HepG2 (cell line): ENCODE measurements around the gene TEKT5. TPM values are rescaled to one million over a fixed set of nuclear protein-coding genes. Genes with fewer than 3 reads are reported as not detected.

Source experiments
- IKZF1 ChIP-seq: fragments of 450-650 bp; IDR thresholded peaks from 2 replicates; pipeline ENCODE4 v1.7.1; 2016
- LBX2 ChIP-seq: sonication (generic); formaldehyde crosslinking; IDR thresholded peaks from 2 replicates; pipeline ENCODE4 v1.5.0; 2020; ENCODE audit warnings: missing genetic modification reagents, mild to moderate bottlenecking, borderline replicate concordance
- LCORL ChIP-seq, 2 experiments: fragments of 450-650 bp in 1 of 2; sonication (generic) in 1 of 2; formaldehyde crosslinking in 1 of 2; IDR thresholded peaks; 2 replicates each; pipeline versions ENCODE4 v1.5.0 to v1.6.1; 2017 to 2020; ENCODE audit warnings: antibody characterized with exemption in 1 of 2, missing genetic modification reagents in 1 of 2
- PLRG1 ChIP-seq: fragments of 450-650 bp; conservative IDR thresholded peaks from 2 replicates; pipeline ENCODE4 v1.6.1; 2016
- POLR2A ChIP-seq, 2 experiments: IDR thresholded peaks; 2 replicates each; pipeline ENCODE4 v1.6.1; 2011; ENCODE audit warnings: low read depth in 2 of 2, low read length in 2 of 2, mild to moderate bottlenecking in 1 of 2, moderate library complexity in 1 of 2; ENCODE audit not compliant: insufficient read depth in 1 of 2
- RAD51 ChIP-seq: fragments of 450-650 bp; IDR thresholded peaks from 2 replicates; pipeline ENCODE4 v1.6.1; 2016; ENCODE audit warnings: borderline replicate concordance
- ZBTB7A ChIP-seq: sonication (generic); formaldehyde crosslinking; IDR thresholded peaks from 2 replicates; pipeline ENCODE4 v1.8.0; 2022; ENCODE audit warnings: mild to moderate bottlenecking, missing genetic modification reagents
- ZNF282 ChIP-seq: fragments of 450-650 bp; IDR thresholded peaks from 2 replicates; pipeline ENCODE4 v1.6.1; 2018; ENCODE audit not compliant: partially characterized antibody
- ZNF547 ChIP-seq: sonication (generic); formaldehyde crosslinking; IDR thresholded peaks from 2 replicates; pipeline ENCODE4 v1.5.1; 2020; ENCODE audit warnings: mild to moderate bottlenecking, missing genetic modification reagents
- ZNF589 ChIP-seq: sonication (generic); formaldehyde crosslinking; conservative IDR thresholded peaks from 2 replicates; pipeline ENCODE4 v1.8.0; 2022; ENCODE audit warnings: mild to moderate bottlenecking, moderate library complexity, missing genetic modification reagents
- ZNF605 ChIP-seq: sonication (generic); formaldehyde crosslinking; IDR thresholded peaks from 2 replicates; pipeline ENCODE4 v1.8.0; 2022; ENCODE audit warnings: mild to moderate bottlenecking, missing genetic modification reagents
- polyA plus RNA-seq, 8 experiments: library from polyadenylated mRNA; depleted of rRNA in 3 of 8; stranded (reverse) in 7 of 8; unstranded in 1 of 8; fragments of >200 nt; fragmentation: Illumina TruSeq in 4 of 8; extraction: Trizol in 4 of 8; gene quantifications; 2 replicates each; pipeline versions ENCODE4 v1.2.1 to v1.2.3, GENCODE V29; 2011 to 2016; ENCODE audit warnings: low read depth in 4 of 8, missing spikeins in 1 of 8, mixed read lengths in 1 of 8; ENCODE audit not compliant: insufficient read depth in 1 of 8
- total RNA-seq, 5 experiments: library from RNA; depleted of rRNA; stranded (reverse); fragments of >200 nt; fragmentation: Illumina TruSeq; extraction: Trizol; gene quantifications; 2 replicates each; pipeline ENCODE4 v1.2.3, GENCODE V29; 2016; ENCODE audit warnings: low read depth in 1 of 5

Gene TEKT5
- total and polyA plus RNA-seq, 2 of the 13 experiments (the other 11 are each of a cell fraction or from before 2014, with no cell fraction given): 0.16 TPM; not detected in 1

DNA sequence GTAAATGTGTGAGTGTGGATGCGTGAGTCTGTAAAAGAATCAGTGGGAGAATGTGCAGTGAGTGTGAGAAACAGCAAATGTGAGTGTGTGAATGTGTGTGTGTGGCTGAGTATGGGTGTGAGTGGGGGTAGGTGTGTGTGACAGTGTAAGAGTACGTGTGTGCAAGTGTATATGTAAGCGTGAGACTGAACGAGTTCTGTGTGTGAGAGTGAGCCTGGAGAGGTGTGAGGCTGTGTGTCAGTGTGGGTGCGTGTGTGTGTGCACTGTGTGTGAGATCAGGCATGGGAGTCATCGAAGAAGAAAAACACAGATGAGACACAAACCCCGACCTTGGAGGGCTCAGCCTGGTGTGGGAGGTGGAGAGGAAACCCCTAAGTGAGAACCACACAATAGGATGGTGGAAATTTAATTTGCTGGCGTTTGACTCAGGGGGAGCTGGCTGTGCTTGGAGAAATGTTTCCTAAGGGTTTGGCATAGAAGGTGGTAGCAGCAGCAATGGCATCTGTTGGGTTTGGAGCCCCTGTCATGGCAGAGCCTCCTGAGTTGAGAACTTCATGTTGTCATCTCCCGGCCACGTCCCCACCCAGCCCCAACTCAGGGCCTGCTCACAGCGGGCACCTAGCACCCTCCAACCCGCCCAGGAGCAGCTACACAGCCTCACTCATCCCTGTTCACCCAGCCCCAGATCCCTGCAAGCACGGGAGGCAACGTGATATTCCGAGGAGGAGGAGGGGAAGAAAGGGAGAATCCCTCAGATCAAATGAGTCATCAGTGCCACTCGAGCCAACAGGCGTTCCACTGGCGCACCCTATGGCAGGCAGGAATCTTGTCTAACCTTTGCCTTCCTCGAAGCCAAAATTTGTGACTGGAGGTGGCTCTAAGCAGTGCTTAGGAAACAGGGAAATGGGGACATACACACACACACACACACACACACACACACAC is 34.6 kb upstream of the TEKT5 start (continued):
- peak; percentile 86; the same call in 1 of the 2 replicates for TF ChIP-seq IKZF1
- TF ChIP-seq PLRG1: peak; percentile 85; the same call in 1 of the 2 replicates
- TF ChIP-seq ZNF589 (CRISPR knock-in tag): no peak
- TF ChIP-seq LCORL (IDR thresholded peaks at IDR 0.05): peak; percentile 81
- no peak for TF ChIP-seq LCORL (CRISPR knock-in tag; IDR thresholded peaks at IDR 0.05)
- no peak for TF ChIP-seq ZNF547 (CRISPR knock-in tag)
- 0 out of 2 replicates have a peak, but pooled peaks have one; percentile 25 for TF ChIP-seq LBX2 (CRISPR knock-in tag)
- TF ChIP-seq ZNF605: peak; percentile 37; the same call in 1 of the 2 replicates
- TF ChIP-seq POLR2A (IDR thresholded peaks at IDR 0.05; ENCODE audit: insufficient read depth in 1 of 2, low read depth in 2 of 2, low read length in 2 of 2): no peak
- peak; percentile 51; the same call in 1 of the 2 replicates for TF ChIP-seq ZBTB7A (CRISPR knock-in tag)
- 0 out of 2 replicates have a peak, but pooled peaks have one; percentile 17 for TF ChIP-seq RAD51
- TF ChIP-seq ZNF282: peak; percentile 60
